ENCODE results near the gene TMED1. TPM values are rescaled to one million over a fixed set of nuclear protein-coding genes. Genes with fewer than 3 reads are reported as not detected.

Gene TMED1
- total and polyA plus RNA-seq, 2 of the 4 experiments (the other 2 are of a cell fraction) = 37.6 to 41.4 TPM

DNA sequence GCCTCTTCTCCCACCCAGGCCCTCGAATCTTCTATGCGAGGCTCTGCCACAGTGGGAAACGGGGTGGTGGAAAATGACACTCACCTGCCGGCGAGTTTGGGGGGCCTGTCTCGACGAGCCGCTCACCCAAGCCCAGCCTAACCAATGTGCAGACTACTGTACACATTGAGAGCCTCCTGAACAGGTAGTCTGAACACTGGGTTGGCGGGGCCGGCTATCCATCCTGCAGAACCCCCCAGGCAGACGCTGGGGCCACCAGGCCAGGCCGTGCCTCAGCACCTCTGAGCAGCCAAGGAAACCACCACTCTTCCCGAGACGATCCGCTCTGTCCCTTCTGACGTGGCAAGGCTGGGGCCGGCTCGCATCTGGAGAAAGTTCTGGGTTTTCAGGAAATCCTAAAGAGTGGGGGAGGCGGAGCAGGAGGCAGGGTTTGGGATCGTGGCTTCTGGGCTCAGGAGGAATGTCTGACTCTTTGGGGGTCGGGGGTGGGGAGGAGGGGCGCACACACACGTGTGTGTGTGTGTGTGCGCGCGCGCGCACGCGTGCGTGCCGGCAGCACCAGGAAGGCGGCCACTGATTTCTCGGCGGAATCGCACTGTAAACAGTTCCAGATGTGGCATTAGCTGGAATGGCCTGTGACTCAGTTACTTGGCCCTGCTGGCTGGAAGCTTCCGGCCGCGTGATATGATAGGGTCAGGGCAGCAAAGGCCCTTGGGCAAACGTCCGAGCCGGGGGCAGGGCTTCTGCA, 18.5 kb downstream of the TMED1 start:
- Histone ChIP-seq H3K18ac (ENCODE audit: low read depth, low read length) (peak overlapping the region; percentile 54), H3K27ac (ENCODE audit: insufficient read depth, low read length) (peak overlapping the region; percentile 98), H3K23ac (ENCODE audit: low read depth, low read length) (peak overlapping the region; percentile 95), H3K9me3 (ENCODE audit: control insufficient read depth, insufficient read depth, low read length) (no peaks in the 10 kb centered on the region), H3K9ac (ENCODE audit: low read depth, low read length) (peak overlapping the region; percentile 94), H3K27me3 (ENCODE audit: control insufficient read depth, insufficient read depth, low read length) (no peaks in the 10 kb centered on the region), H2BK5ac (ENCODE audit: low read depth, low read length, poor library complexity, severe bottlenecking) (peak overlapping the region; percentile 99), H4K8ac (ENCODE audit: low read depth in 2 of 2, low read length in 2 of 2) (peak overlapping the region; percentile 97), H2BK120ac (ENCODE audit: low read depth, low read length) (peak overlapping the region; percentile 97), H2BK20ac (ENCODE audit: low read depth, low read length) (peak overlapping the region; percentile 99; the same call in 1 of the 2 replicates), H4K20me1 (ENCODE audit: insufficient read depth, low read length) (peaks cover 3% of the 10 kb centered on the region), H2AK9ac (replicated peaks; ENCODE audit: low read depth, low read length, poor library complexity) (peak overlapping the region; percentile 100), H2AFZ (replicated peaks; ENCODE audit: low read length, poor library complexity) (peak overlapping the region; percentile 89), H3K56ac (ENCODE audit: extremely low read depth, insufficient read depth, low read length) (peak overlapping the region; percentile 97), H3K9me1 (ENCODE audit: insufficient read depth, low read length) (peaks cover 21% of the 10 kb centered on the region), H4K91ac (ENCODE audit: insufficient read depth, low read depth, low read length) (peak overlapping the region; percentile 98), H3K14ac (replicated peaks; ENCODE audit: low read depth, low read length) (peak overlapping the region; percentile 99), H3K4ac (ENCODE audit: low read depth, low read length) (peak overlapping the region; percentile 99), H3K4me1 (ENCODE audit: control insufficient read depth, insufficient read depth, low read length) (peaks cover 33% of the 10 kb centered on the region), H2BK15ac (ENCODE audit: low read depth, low read length) (peak overlapping the region; percentile 98; the same call in 2 of the 3 replicates), H3K4me2 (ENCODE audit: low read depth, low read length) (peak overlapping the region; percentile 96), H3K4me3 (ENCODE audit: insufficient read depth, low read depth, low read length) (peak overlapping the region; percentile 63), H4K5ac (ENCODE audit: low read depth, low read length) (peak overlapping the region; percentile 69), H3K79me1 (ENCODE audit: low read depth in 1 of 2, low read length in 2 of 2) (peaks cover 26 to 79% of the 10 kb centered on the region in 2 experiments; a peak in 3 of 4 replicates), H2AK5ac (ENCODE audit: low read depth, low read length) (peak overlapping the region; percentile 100), H3K36me3 (ENCODE audit: control insufficient read depth, insufficient read depth, low read length) (peaks cover 49% of the 10 kb centered on the region)
- in situ Hi-C loops (cut with MboI; ENCODE audit: low sequenced_read_pairs) (no loop called here), intact Hi-C loops (cut with micrococcal nuclease) (loop anchor here (1.0 kb wide), 1 partner anchor 100 kb away; no protein-coding TSS in a partner anchor), dilution Hi-C loops (cut with HindIII; ENCODE audit: low sequenced_read_pairs, unreplicated experiment) (no loop called here)
- ATAC-seq (ENCODE audit: low read depth) = peak; percentile 66
- TSS peak; percentile 47 for BruUV-seq (replicated peaks)
- 23% methylated on average over 18 of the region's 42 CpGs; no CpG with 5 or more reads in 1 of the 2 experiments for WGBS, 2 experiments (ENCODE audit: extremely low coverage in 2 of 2, insufficient read length in 1 of 2)
- ChIA-PET CTCF (no interaction called here), POLR2A (ENCODE audit: unreplicated experiment) (interaction anchor here (0.6 to 1.1 kb wide), 3 partner anchors 18 to 1384 kb away, joined by 4 to 6 read pairs (median 4); partner anchors contain the start of gene TMED1)
- DNase-seq = peak; percentile 98
- TF ChIP-seq RAD21 (IDR thresholded peaks at IDR 0.05; ENCODE audit: low read length) (no peak), MAZ (IDR thresholded peaks at IDR 0.05; ENCODE audit: borderline replicate concordance, low read depth, low read length) (peak; percentile 96), MAFK (IDR thresholded peaks at IDR 0.05; ENCODE audit: low read depth, low read length) (no peak), MXI1 (IDR thresholded peaks at IDR 0.05; ENCODE audit: borderline replicate concordance, low read depth, low read length) (peak; percentile 73), RFX5 (IDR thresholded peaks at IDR 0.05; ENCODE audit: low read depth, low read length) (no peak), FOS (IDR thresholded peaks at IDR 0.05; ENCODE audit: low read depth, low read length) (peak; percentile 83), BHLHE40 (IDR thresholded peaks at IDR 0.05; ENCODE audit: low read depth, low read length) (peak; percentile 98), SMC3 (IDR thresholded peaks at IDR 0.05; ENCODE audit: low read depth, low read length) (no peak), CEBPB (IDR thresholded peaks at IDR 0.05; ENCODE audit: low read depth, low read length) (no peak), POLR2A (IDR thresholded peaks at IDR 0.05; ENCODE audit: low read depth, low read length) (peak; percentile 97), CHD1 (IDR thresholded peaks at IDR 0.05; ENCODE audit: low read depth, low read length) (no peak)
- TF ChIP-seq, protein P1, sequence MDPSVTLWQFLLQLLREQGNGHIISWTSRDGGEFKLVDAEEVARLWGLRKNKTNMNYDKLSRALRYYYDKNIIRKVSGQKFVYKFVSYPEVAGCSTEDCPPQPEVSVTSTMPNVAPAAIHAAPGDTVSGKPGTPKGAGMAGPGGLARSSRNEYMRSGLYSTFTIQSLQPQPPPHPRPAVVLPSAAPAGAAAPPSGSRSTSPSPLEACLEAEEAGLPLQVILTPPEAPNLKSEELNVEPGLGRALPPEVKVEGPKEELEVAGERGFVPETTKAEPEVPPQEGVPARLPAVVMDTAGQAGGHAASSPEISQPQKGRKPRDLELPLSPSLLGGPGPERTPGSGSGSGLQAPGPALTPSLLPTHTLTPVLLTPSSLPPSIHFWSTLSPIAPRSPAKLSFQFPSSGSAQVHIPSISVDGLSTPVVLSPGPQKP (IDR thresholded peaks at IDR 0.05; ENCODE audit: borderline replicate concordance, low read depth, low read length) = no peak
- TF ChIP-seq, protein P2, sequence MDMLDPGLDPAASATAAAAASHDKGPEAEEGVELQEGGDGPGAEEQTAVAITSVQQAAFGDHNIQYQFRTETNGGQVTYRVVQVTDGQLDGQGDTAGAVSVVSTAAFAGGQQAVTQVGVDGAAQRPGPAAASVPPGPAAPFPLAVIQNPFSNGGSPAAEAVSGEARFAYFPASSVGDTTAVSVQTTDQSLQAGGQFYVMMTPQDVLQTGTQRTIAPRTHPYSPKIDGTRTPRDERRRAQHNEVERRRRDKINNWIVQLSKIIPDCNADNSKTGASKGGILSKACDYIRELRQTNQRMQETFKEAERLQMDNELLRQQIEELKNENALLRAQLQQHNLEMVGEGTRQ (IDR thresholded peaks at IDR 0.05; ENCODE audit: low read depth, low read length) = peak; percentile 69
- TF ChIP-seq, protein P3, sequence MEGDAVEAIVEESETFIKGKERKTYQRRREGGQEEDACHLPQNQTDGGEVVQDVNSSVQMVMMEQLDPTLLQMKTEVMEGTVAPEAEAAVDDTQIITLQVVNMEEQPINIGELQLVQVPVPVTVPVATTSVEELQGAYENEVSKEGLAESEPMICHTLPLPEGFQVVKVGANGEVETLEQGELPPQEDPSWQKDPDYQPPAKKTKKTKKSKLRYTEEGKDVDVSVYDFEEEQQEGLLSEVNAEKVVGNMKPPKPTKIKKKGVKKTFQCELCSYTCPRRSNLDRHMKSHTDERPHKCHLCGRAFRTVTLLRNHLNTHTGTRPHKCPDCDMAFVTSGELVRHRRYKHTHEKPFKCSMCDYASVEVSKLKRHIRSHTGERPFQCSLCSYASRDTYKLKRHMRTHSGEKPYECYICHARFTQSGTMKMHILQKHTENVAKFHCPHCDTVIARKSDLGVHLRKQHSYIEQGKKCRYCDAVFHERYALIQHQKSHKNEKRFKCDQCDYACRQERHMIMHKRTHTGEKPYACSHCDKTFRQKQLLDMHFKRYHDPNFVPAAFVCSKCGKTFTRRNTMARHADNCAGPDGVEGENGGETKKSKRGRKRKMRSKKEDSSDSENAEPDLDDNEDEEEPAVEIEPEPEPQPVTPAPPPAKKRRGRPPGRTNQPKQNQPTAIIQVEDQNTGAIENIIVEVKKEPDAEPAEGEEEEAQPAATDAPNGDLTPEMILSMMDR (conservative IDR thresholded peaks at IDR 0.05; ENCODE audit: low read depth, low read length) = no peak
